ENCODE results near the gene CAMK1D. TPM values are rescaled to one million over a fixed set of nuclear protein-coding genes. Genes with fewer than 3 reads are reported as not detected.

CAMK1D gene
- total RNA-seq, 4 donors from 2014 or later, result 29.7 to 36.7 (median 33.3) TPM

GRCh38 chr10:12839941-12840611 is 490.7 kb downstream of the CAMK1D start:
- WGBS, 2 donors, result 42 to 47% methylated on average over 8 to 9 of the region's 9 CpGs
- DNase-seq (ENCODE audit: low spot score in 2 of 2), result peak in 1 of 2 donors; percentile 80
- no peak for TF ChIP-seq POLR2A (IDR thresholded peaks at IDR 0.05)
- TF ChIP-seq CTCF (IDR thresholded peaks at IDR 0.05), result no peak
- no peak overlapping the region for H3K4me3 ChIP-seq (ENCODE audit: low read depth, poor library complexity, severe bottlenecking)
- intact Hi-C loops (cut with DNase I; ENCODE audit: low total_unique reads), result no loop called here

DNA sequence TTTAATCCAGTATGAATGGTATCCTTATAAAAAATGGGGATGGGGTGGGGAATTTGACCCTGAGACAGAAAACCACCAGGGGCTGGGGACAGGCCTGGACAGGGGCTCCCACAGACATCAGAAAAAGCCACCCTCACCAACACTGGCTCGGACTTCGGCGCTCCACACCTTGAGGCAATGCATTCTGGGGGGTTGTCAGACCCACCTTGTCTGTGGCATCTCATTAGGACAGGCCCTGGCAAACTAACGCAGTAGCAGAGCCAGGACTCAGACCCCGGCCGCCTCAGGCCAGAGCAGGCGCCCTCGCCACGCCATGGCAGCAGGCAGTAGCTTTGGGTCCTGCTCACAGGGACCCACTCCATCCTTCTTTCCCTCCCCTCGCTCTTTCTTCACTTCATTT is 492.1 kb downstream of the CAMK1D start:
- peak in 1 of 2 donors; percentile 64 for DNase-seq (ENCODE audit: low spot score in 2 of 2)
- TF ChIP-seq CTCF (IDR thresholded peaks at IDR 0.05), result no peak
- 95% methylated on average over 10 of the region's 10 CpGs for WGBS, 2 donors
- intact Hi-C loops (cut with DNase I; ENCODE audit: low total_unique reads), result no loop called here
- H3K4me3 ChIP-seq (ENCODE audit: low read depth, poor library complexity, severe bottlenecking), result no peak overlapping the region

DNA sequence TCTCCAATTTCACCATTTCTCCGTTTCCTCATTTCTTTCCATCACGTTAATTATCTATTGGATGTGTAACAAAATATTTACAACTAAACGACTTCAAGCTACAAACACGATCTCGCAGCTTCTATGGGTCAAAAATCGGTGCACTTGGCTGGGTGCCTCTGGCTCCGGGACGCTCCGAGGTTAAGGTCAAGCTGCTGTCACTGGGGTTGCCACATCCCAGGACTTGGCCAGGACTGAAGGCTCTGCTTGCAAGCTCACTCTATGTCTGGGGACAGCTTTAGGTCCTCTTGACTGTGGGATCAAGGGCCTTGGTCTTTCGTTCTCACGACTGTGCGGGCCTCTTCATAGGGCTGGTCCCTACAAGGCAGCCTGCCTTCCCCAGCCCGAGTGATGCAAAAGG is 492.5 kb downstream of the CAMK1D start:
- H3K4me3 ChIP-seq (ENCODE audit: low read depth, poor library complexity, severe bottlenecking), result no peak overlapping the region
- WGBS, 2 donors, result 87% methylated on average over 13 of the region's 13 CpGs
- intact Hi-C loops (cut with DNase I; ENCODE audit: low total_unique reads), result no loop called here
- DNase-seq (ENCODE audit: low spot score in 2 of 2), result peak in 1 of 2 donors; percentile 83
- no peak for TF ChIP-seq POLR2A (IDR thresholded peaks at IDR 0.05)
- no peak for TF ChIP-seq CTCF (IDR thresholded peaks at IDR 0.05)

GRCh38 chr10:12842310-12842709 is 493.0 kb downstream of the CAMK1D start:
- DNase-seq (ENCODE audit: low spot score in 2 of 2), result peak in 1 of 2 donors; percentile 57
- H3K4me3 ChIP-seq (ENCODE audit: low read depth, poor library complexity, severe bottlenecking), result no peak overlapping the region
- intact Hi-C loops (cut with DNase I; ENCODE audit: low total_unique reads), result no loop called here
- WGBS, 2 donors, result 94% methylated on average over 6 of the region's 6 CpGs
- TF ChIP-seq CTCF (IDR thresholded peaks at IDR 0.05) (no peak), POLR2A (IDR thresholded peaks at IDR 0.05) (no peak)

GRCh38 chr10:12843296-12843945 is 494.1 kb downstream of the CAMK1D start:
- no peak overlapping the region for H3K4me3 ChIP-seq (ENCODE audit: low read depth, poor library complexity, severe bottlenecking)
- intact Hi-C loops (cut with DNase I; ENCODE audit: low total_unique reads), result no loop called here
- peak in 1 of 2 donors; percentile 31 for DNase-seq (ENCODE audit: low spot score in 2 of 2)
- WGBS, 2 donors, result 91 to 93% methylated on average over 12 of the region's 12 CpGs
- no peak for TF ChIP-seq CTCF (IDR thresholded peaks at IDR 0.05)
- no peak for TF ChIP-seq POLR2A (IDR thresholded peaks at IDR 0.05)
